SH-SY5Y (cell line): ENCODE results near the gene COPZ1.

Experiments
- GATA2 ChIP-seq: IDR thresholded peaks from 2 replicates; pipeline ENCODE4 v1.6.1; 2011; ENCODE audit warnings: mild to moderate bottlenecking, low read depth, low read length
- GATA3 ChIP-seq: IDR thresholded peaks from 2 replicates; pipeline ENCODE4 v1.6.1; 2011; ENCODE audit warnings: low read depth, mild to moderate bottlenecking, low read length, moderate library complexity

DNA sequence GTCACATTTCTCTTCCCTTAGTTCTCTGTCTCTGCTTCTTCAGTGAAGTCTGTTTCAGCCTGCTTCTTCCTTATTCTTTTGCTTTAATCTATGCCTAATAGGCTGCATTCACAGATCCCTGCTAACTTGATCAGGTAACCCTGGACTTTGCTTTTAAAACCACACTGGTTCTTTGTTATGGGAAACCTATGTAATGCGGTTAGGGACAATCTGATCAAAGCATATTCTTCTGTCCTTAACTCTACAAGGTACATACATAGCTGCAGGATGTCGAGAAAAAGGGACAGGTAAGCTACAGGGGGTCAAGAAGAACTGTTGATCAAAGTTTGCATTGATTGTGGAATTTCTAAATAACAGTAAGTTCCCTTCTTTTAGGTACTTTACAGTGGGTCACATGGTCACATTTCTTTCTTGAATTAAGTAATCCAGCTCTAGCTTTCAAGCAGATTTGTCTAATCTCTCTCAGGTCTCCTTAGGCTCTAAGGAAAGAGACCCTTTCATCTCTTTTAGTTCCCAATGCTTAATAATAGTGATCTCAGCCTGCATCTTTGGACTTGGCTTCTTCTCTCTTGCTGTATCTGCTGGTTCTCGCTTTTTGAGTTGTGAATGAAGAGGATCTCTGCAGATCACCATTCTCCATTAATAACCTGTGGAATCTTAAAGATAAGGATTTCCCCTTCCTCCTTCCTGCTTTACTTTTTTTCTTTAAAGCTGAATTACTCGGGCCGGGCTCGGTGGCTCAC is 3.8 kb downstream of the COPZ1 start:
- TF ChIP-seq GATA2 (no peak), GATA3 (no peak)
